HG03159 (cell line): Measurements from ENCODE around the gene SDR39U1.

Source experiments
- ATAC-seq: cut with Tn5 transposase; IDR thresholded peaks from one replicate; pipeline ENCODE4 v1.9.1; 2021; ENCODE audit warnings: mild to moderate bottlenecking, moderate library complexity; ENCODE audit not compliant: unreplicated experiment

The SDR39U1 gene

GRCh38 chr14:24392325-24393091 is 50.1 kb downstream of the SDR39U1 start:
- ATAC-seq, result no peak

GRCh38 chr14:24390701-24391468 is 51.7 kb downstream of the SDR39U1 start:
- no peak for ATAC-seq
